Muscle of arm (tissue), 12 donors: ENCODE data around the gene SCO1. TPM values are rescaled to one million over a fixed set of nuclear protein-coding genes. Genes with fewer than 3 reads are reported as not detected.
"Not testable (repeated sequence)": the region's sequence is repeated elsewhere in the genome, so short reads cannot be mapped to it uniquely, and the experiment has no call there.

ENCODE experiments used
- DNase-seq: peaks from one replicate; pipeline ENCODE4 v3.0.0-alpha.2; 2013
- polyA plus RNA-seq, 12 donors: library from polyadenylated mRNA; unstranded; fragments of 120-200 nt; gene quantifications; one replicate each; pipeline ENCODE4 v1.2.1, GENCODE V29; 2013; ENCODE audit not compliant: insufficient read length in 12 of 12

SCO1 gene
- polyA plus RNA-seq, 12 donors: 22.7 to 33.1 (median 26.3) TPM; not detected in 1

GRCh38 chr17:10729334-10730193 lies 32.2 kb upstream of the SCO1 start, which contains the start of gene TMEM220:
TMEM220 (minus strand) TSS chr17:10730023; CDS start chr17:10729851, 172 bp downstream.
- DNase-seq: peak; percentile 86

GRCh38 chr17:10728331-10728892 lies 31.1 kb upstream of the SCO1 start:
- no peak for DNase-seq

GRCh38 chr17:10727192-10727591 lies 29.9 kb upstream of the SCO1 start:
- DNase-seq: no peak

GRCh38 chr17:10726196-10726595 lies 28.9 kb upstream of the SCO1 start:
- no peak for DNase-seq

- no peak for DNase-seq
These were observed 27.9 kb upstream of the SCO1 start for GRCh38 chr17:10725262-10725661.

GRCh38 chr17:10724546-10725195 lies 27.3 kb upstream of the SCO1 start:
- no peak for DNase-seq

GRCh38 chr17:10718547-10718946 lies 21.2 kb upstream of the SCO1 start:
- DNase-seq: no peak

GRCh38 chr17:10716218-10716617 lies 18.9 kb upstream of the SCO1 start:
- DNase-seq: no peak

GRCh38 chr17:10713318-10713717 lies 16.0 kb upstream of the SCO1 start:
- DNase-seq: no peak

- no peak for DNase-seq
These were observed 8.4 kb upstream of the SCO1 start for GRCh38 chr17:10705727-10706126.

- no peak for DNase-seq
These were observed 5.2 kb upstream of the SCO1 start for GRCh38 chr17:10702574-10702973.

- DNase-seq: no peak
These were observed 2.5 kb upstream of the SCO1 start for GRCh38 chr17:10699856-10700255.

- peak; percentile 10 for DNase-seq
These were observed 924 bp upstream of the SCO1 start for GRCh38 chr17:10698096-10698818.

- DNase-seq: not testable (repeated sequence)
These were observed 1.4 kb downstream of the SCO1 start for GRCh38 chr17:10695875-10696407.

GRCh38 chr17:10687499-10687898 lies 9.8 kb downstream of the SCO1 start:
- no peak for DNase-seq

- DNase-seq: no peak
These were observed 13.5 kb downstream of the SCO1 start for GRCh38 chr17:10683853-10684252.

- no peak for DNase-seq
These were observed 15.4 kb downstream of the SCO1 start for GRCh38 chr17:10681866-10682446.

GRCh38 chr17:10674704-10675103 lies 22.6 kb downstream of the SCO1 start:
- no peak for DNase-seq

GRCh38 chr17:10673312-10673711 lies 24.0 kb downstream of the SCO1 start:
- DNase-seq: no peak

- DNase-seq: no peak
These were observed 28.6 kb downstream of the SCO1 start for GRCh38 chr17:10668775-10669174.

GRCh38 chr17:10666906-10667305 lies 30.4 kb downstream of the SCO1 start:
- no peak for DNase-seq
